Heart right ventricle (tissue), 16 donors: ENCODE measurements around the gene SYNPO. TPM values are rescaled to one million over a fixed set of nuclear protein-coding genes. Genes with fewer than 3 reads are reported as not detected.
A peak's percentile ranks its signal among the peaks of the same experiment; 100 is the strongest.

Experiments used
- ATAC-seq, 8 donors: fragments of 200-7000 bp; cut with Tn5 transposase; one replicate each; pipeline ENCODE4 v1.9.1; 2020; ENCODE audit warnings: mild to moderate bottlenecking in 8 of 8, moderate library complexity in 8 of 8, moderate number of reproducible peaks in 1 of 8
- DNase-seq, 2 donors: peaks; one replicate each; pipeline ENCODE4 v3.0.0-alpha.2; 2020
- H3K27ac ChIP-seq, 10 donors: fragments of 200-600 bp; sonication (generic) in 2 of 10; one replicate each; pipeline versions ENCODE4 v1.5.0 to v1.8.0; 2020 to 2022; ENCODE audit warnings: mild to moderate bottlenecking in 3 of 10
- H3K27me3 ChIP-seq, 7 donors: fragments of 200-600 bp; one replicate each; pipeline ENCODE4 v1.8.0; 2021 to 2022; ENCODE audit warnings: mild to moderate bottlenecking in 2 of 7
- H3K36me3 ChIP-seq, 9 donors: fragments of 200-600 bp; sonication (generic) in 1 of 9; one replicate each; pipeline versions ENCODE4 v1.5.0 to v1.8.0; 2020 to 2022; ENCODE audit warnings: mild to moderate bottlenecking in 2 of 9
- H3K4me1 ChIP-seq, 9 donors: fragments of 200-600 bp; sonication (generic) in 1 of 9; one replicate each; pipeline versions ENCODE4 v1.5.0 to v1.8.0; 2020 to 2022; ENCODE audit warnings: mild to moderate bottlenecking in 4 of 9
- H3K4me3 ChIP-seq, 10 donors: fragments of 200-600 bp; sonication (generic) in 2 of 10; one replicate each; pipeline versions ENCODE4 v1.5.0 to v1.8.0; 2020 to 2022; ENCODE audit warnings: mild to moderate bottlenecking in 7 of 10, moderate library complexity in 2 of 10
- H3K9me3 ChIP-seq, 11 donors: fragments of 200-600 bp in 10 of 11; sonication (generic) in 2 of 11; one replicate each; pipeline versions ENCODE4 v1.5.0 to v1.8.0; 2013 to 2022; ENCODE audit warnings: mild to moderate bottlenecking in 2 of 11, control low read depth in 1 of 11, moderate library complexity in 1 of 11
- WGBS, 2 donors: extraction: QIAGEN DNeasy Blood & Tissue Kit; methylation state at CpG; one replicate each; pipeline ENCODE4 v1.1.7; 2013; ENCODE audit warnings: inconsistent platforms in 1 of 2; 5-methylcytosine and 5-hydroxymethylcytosine counted together
- intact Hi-C, 10 donors: fragments of 100-400 bp; cut with DNase I; formaldehyde crosslinking; loops; one replicate each; pipeline versions ENCODE4 v1.11.1 to v1.14.2; 2022
- polyA plus RNA-seq, 2 donors: library from polyadenylated mRNA; stranded (reverse); fragments of 200-250 nt; gene quantifications; one replicate each; pipeline ENCODE4 v1.2.3, GENCODE V29; 2013
- total RNA-seq, 10 donors: library from RNA; stranded (reverse); fragmentation: NEBNext Ultra II Directional in 3 of 10; extraction: Animal tissue kit (Norgen Biotek cat#: 25700) in 3 of 10; gene quantifications; one replicate each; pipeline versions ENCODE4 v1.2.1 to v1.2.4, GENCODE V29; 2021 to 2023
- TF ChIP-seq, protein P1 (sequence below), 9 donors: fragments of 200-600 bp; sonication (generic) in 2 of 9; IDR thresholded peaks; one replicate each; pipeline versions ENCODE4 v1.5.0 to v1.8.0; 2021 to 2022; ENCODE audit warnings: antibody characterized with exemption in 9 of 9, mild to moderate bottlenecking in 5 of 9, moderate library complexity in 1 of 9
- donor health status: Arrhythmogenic right ventricular cardiomyopathy.
- donor health status: ischemic (EF 13 %, LVEDD 7.1; RV severe dilation, severe dysfunction).
- donor health status: healthy with polysubstance abuse.
- donor health status: DM: no; HTN: yes; CAD: no.
- donor health status: DM: no; HTN: no; CAD: no.
- donor health status: ischemic (EF 25% LVEDD 6.9; RV normal size, moderate dysfunction).
- donor health status: ischemic (EF 25% LVEDD 5.7; RV mildly dilated, moderate dysfunction).
- donor health status: healthy.
- donor health status: DM: yes; HTN: yes; CAD: no.
- donor health status: Ischemic cardiomyopathy.
- donor health status: ischemic (EF 35%, LVEDD 5.7; RV mildly dilated, moderate dysfunction).
- donor health status: nonischemic (EF 11% LVEDD 7.7; RV severe dilation, severe dysfunction).
- donor health status: DM: yes; HTN: yes; CAD: no.
- donor health status: PGD.
- donor health status: ischemic (EF 29% LVEDD 5.4; RV normal size, mild dysfunction).
- donor health status: nonischemic (EF 23%, LVEDD 6.1; RV moderate dilation, normal function).

Gene SYNPO
- total and polyA plus RNA-seq, 12 donors, result 129 to 777 (median 652) TPM

DNA sequence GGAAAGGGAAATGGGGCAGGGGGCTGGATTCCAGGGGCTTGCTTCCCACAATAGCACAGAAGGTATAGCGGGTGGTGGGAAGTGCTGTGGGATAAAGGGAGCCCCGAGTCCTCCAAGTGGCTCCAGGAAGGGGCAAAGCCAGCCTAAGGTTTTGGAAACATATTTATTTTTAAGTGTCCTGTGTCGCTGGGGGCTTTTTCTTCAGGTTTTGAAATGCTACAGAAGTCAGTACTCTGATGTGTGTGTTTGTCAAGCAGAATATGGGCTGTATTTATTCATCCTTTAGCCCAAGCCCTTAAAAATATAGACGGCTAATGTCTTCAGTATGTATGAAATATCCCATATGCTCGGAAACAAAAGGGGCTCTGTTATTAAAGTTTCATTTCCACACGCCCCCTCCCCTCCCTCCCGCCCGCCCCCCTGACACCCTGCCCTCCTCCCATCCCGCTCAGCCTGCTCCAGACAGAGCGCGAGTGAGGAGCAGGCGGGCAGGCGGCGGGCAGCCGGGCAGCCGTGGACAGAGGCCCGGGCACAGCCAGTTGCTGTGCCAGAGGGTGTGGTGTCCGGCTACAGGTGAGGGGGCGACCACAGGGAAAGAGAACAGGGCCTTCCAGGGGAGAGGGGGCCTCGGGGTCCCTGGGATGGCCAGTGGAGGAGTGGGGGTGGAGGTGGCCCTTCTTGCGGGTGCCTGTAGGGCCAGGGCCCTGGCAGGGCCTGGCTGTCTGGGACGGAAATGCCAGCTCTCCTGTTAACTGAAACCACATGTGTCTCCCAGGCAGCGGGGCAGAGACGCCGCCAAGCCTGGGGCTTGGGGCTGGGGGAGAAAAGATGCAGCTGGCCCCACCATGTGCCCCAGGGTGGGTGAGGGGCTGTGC is 39.6 kb upstream of the SYNPO start:
- Histone ChIP-seq H3K36me3 (no peaks in the 10 kb centered on the region), H3K9me3 (no peaks in the 10 kb centered on the region), H3K27ac (peak overlapping the region; percentile 50 to 90 (median 82)), H3K27me3 (no peaks in the 10 kb centered on the region), H3K4me3 (peak overlapping the region in 7 of 10 donors; percentile 12 to 41 (median 31)), H3K4me1 (peaks cover 34 to 99% (median 83%) of the 10 kb centered on the region in 9 donors)
- ATAC-seq (peak in 5 of 8 donors; percentile 14 to 51 (median 18)), DNase-seq (no peak)
- intact Hi-C loops, result no loop called here
- TF ChIP-seq, protein P1, sequence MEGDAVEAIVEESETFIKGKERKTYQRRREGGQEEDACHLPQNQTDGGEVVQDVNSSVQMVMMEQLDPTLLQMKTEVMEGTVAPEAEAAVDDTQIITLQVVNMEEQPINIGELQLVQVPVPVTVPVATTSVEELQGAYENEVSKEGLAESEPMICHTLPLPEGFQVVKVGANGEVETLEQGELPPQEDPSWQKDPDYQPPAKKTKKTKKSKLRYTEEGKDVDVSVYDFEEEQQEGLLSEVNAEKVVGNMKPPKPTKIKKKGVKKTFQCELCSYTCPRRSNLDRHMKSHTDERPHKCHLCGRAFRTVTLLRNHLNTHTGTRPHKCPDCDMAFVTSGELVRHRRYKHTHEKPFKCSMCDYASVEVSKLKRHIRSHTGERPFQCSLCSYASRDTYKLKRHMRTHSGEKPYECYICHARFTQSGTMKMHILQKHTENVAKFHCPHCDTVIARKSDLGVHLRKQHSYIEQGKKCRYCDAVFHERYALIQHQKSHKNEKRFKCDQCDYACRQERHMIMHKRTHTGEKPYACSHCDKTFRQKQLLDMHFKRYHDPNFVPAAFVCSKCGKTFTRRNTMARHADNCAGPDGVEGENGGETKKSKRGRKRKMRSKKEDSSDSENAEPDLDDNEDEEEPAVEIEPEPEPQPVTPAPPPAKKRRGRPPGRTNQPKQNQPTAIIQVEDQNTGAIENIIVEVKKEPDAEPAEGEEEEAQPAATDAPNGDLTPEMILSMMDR (IDR thresholded peaks at IDR 0.05), result no peak
- WGBS, 2 donors, result 61 to 75% methylated on average over 25 of the region's 25 CpGs

DNA sequence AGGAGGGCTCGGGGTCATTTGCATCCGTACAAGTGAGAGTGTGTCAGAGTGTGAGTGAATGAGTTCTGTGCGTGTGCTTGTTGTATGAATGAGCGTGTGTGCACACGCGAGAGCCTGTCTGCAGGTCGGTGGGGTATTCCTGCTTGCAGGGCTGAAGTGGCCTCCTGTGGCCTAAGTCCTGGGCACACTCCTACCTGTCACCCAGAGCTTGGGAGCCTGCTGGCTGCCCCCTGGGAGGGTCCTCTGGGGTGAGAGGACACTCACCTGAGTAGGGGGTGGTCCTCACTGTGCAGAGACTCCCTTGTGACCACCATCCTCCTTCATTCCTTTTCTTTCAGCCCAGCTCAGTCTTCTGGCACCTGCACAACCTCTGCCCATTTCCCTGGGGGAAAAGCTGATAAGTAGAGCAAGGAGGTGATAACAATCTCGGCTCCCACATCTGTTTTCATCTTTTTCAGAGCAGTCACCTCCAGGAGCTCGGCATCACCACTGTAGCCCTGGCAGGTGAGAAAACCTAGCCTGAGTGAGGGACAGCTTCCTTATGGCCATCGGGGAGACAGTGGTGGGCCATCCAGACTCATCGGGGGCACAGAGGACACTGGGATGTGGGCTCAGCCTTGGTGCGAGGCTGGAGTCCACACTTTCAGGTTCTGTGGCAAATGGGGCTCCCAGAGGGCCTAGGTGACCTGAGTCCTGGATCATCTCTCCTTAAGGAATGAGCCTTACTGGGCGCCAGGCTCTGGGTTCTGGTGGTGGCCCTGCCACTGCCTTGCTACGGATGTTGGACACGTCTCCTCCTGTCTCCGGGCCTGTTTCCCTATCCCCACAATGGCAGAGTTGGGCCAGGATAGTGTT is 38.7 kb upstream of the SYNPO start:
- no peaks in the 10 kb centered on the region for H3K9me3 ChIP-seq
- no peaks in the 10 kb centered on the region for H3K36me3 ChIP-seq
- no peaks in the 10 kb centered on the region for H3K27me3 ChIP-seq
- WGBS, 2 donors, result 81 to 82% methylated on average over 16 of the region's 16 CpGs
- TF ChIP-seq, protein P1 (IDR thresholded peaks at IDR 0.05), result no peak
- peak overlapping the region in 6 of 10 donors; percentile 12 to 41 (median 32) for H3K4me3 ChIP-seq
- ATAC-seq (peak in 1 of 8 donors; percentile 0), DNase-seq (no peak)
- intact Hi-C loops, result no loop called here
- peak overlapping the region; percentile 50 to 90 (median 82) for H3K27ac ChIP-seq
- H3K4me1 ChIP-seq, result peaks cover 34 to 99% (median 78%) of the 10 kb centered on the region in 9 donors

DNA sequence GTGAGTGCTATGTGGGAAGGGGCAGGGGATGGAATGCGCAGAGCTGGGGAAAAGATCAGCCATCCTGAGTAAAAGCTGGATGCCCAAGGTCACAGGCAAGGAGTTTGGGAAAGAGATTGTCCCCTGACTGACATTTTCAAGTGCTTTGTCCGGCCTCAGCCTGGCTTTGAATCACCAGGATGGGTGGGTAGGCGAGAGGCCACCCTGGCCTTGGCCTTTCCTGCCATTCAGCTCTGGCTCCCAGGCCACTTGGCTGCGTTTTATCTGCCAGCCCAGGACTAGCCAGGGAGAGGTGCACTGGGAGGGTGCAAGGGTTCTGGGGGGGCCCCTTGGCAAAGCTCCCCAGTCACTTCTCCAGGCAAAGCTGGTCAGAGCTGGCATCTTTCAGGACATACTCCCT is 37.4 kb upstream of the SYNPO start:
- intact Hi-C loops, result no loop called here
- peak overlapping the region; percentile 50 to 90 (median 85) for H3K27ac ChIP-seq
- peaks cover 31 to 90% (median 69%) of the 10 kb centered on the region in 9 donors for H3K4me1 ChIP-seq
- no peaks in the 10 kb centered on the region for H3K36me3 ChIP-seq
- 38 to 40% methylated on average over 4 of the region's 4 CpGs for WGBS, 2 donors
- ATAC-seq, result peak; percentile 27 to 80 (median 51)
- no peak overlapping the region for H3K4me3 ChIP-seq
- TF ChIP-seq, protein P1 (IDR thresholded peaks at IDR 0.05), result no peak
- no peaks in the 10 kb centered on the region for H3K9me3 ChIP-seq
- DNase-seq, result peak in 1 of 2 donors; percentile 66
- H3K27me3 ChIP-seq, result no peaks in the 10 kb centered on the region

DNA sequence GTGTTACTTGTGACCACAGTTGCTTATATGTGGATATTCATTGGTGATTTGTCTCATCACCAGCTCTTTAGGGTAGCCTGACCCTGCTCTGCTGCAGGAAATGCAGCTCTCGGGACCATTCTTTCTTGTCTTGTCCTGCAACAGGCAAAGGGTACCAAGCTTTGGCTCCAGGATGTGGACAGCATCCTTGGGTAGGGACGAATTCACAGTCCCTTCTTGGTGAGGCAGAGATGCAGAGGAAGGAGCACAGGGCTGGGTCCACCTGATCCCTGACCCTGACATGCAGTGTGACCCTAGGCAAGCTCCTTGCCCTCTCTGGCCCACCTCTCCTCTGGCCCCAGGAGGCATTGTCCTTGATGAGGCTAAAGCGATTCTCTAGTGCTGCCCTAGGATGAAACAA is 37.0 kb upstream of the SYNPO start:
- DNase-seq, result no peak
- peak in 1 of 8 donors; percentile 1 for ATAC-seq
- H3K9me3 ChIP-seq, result no peaks in the 10 kb centered on the region
- H3K27me3 ChIP-seq, result no peaks in the 10 kb centered on the region
- H3K4me1 ChIP-seq, result peaks cover 28 to 90% (median 67%) of the 10 kb centered on the region in 9 donors
- TF ChIP-seq, protein P1 (IDR thresholded peaks at IDR 0.05), result no peak
- intact Hi-C loops, result no loop called here
- H3K4me3 ChIP-seq, result no peak overlapping the region
- H3K36me3 ChIP-seq, result no peaks in the 10 kb centered on the region
- peak overlapping the region; percentile 50 to 90 (median 85) for H3K27ac ChIP-seq
- WGBS, 2 donors, result 60 to 84% methylated on average over 3 of the region's 3 CpGs
